ENCODE data around the gene FLVCR1. TPM values are rescaled to one million over a fixed set of nuclear protein-coding genes. Genes with fewer than 3 reads are reported as not detected.
"Not testable (repeated sequence)": the region's sequence is repeated elsewhere in the genome, so short reads cannot be mapped to it uniquely, and the experiment has no call there.

Gene FLVCR1
- total RNA-seq, 1 experiment from 2014 or later, result 30.8 TPM

GRCh38 chr1:212827171-212827776 is 30.8 kb upstream of the FLVCR1 start:
- intact Hi-C loops (cut with micrococcal nuclease; ENCODE audit: unreplicated experiment), result no loop called here
- no TSS peak for BruUV-seq (replicated peaks)
- CTCF ChIA-PET, result interaction anchor here (0.6 to 1.1 kb wide), 3 partner anchors 9 to 31 kb away, joined by 3 to 7 read pairs (median 4); partner anchors contain the start of gene FLVCR1
- H3K36me3 Mint-ChIP-seq (ENCODE audit: insufficient read depth, unreplicated experiment), result peaks cover 12% of the 10 kb centered on the region
- H3K9me3 ChIP-seq, result peaks cover 26% of the 10 kb centered on the region
- no peaks in the 10 kb centered on the region for H3K27me3 Mint-ChIP-seq (ENCODE audit: insufficient read depth, unreplicated experiment)
- no peak for DNase-seq
- peaks cover 25% of the 10 kb centered on the region for H3K4me1 ChIP-seq
- H3K4me3 ChIP-seq (ENCODE audit: low read depth, low read length), result no peak overlapping the region
- H3K9me3 Mint-ChIP-seq (ENCODE audit: unreplicated experiment), result peaks cover 24% of the 10 kb centered on the region
- TF ChIP-seq CTCF (IDR thresholded peaks at IDR 0.05; ENCODE audit: insufficient read depth in 1 of 2, low read depth in 1 of 2, low read length in 1 of 2, severe bottlenecking in 1 of 2, unreplicated experiment in 1 of 2), result no peak
- peak overlapping the region; percentile 58 for H3K4me3 Mint-ChIP-seq (ENCODE audit: unreplicated experiment)
- no peaks in the 10 kb centered on the region for H3K27me3 ChIP-seq (replicated peaks; ENCODE audit: control insufficient read depth, insufficient read depth, low read length)
- POLR2A ChIA-PET, result interaction anchor here (1.1 to 1.9 kb wide), 3 partner anchors 12 to 35 kb away, joined by 4 to 22 read pairs (median 10); partner anchors contain the start of genes FLVCR1, NSL1 and TATDN3
- H3K4me1 Mint-ChIP-seq (ENCODE audit: low read depth, unreplicated experiment), result peaks cover 15% of the 10 kb centered on the region
- peak overlapping the region; percentile 79 for H3K27ac Mint-ChIP-seq (ENCODE audit: unreplicated experiment)
- H3K36me3 ChIP-seq (ENCODE audit: control insufficient read depth, insufficient read depth, low read length), result no peaks in the 10 kb centered on the region

GRCh38 chr1:212827831-212828278 is 30.2 kb upstream of the FLVCR1 start:
- Histone ChIP-seq H3K27me3 (replicated peaks; ENCODE audit: control insufficient read depth, insufficient read depth, low read length) (no peaks in the 10 kb centered on the region), H3K4me1 (peaks cover 30% of the 10 kb centered on the region), H3K9me3 (peaks cover 26% of the 10 kb centered on the region), H3K4me3 (ENCODE audit: low read depth, low read length) (no peak overlapping the region), H3K36me3 (ENCODE audit: control insufficient read depth, insufficient read depth, low read length) (no peaks in the 10 kb centered on the region)
- peaks cover 20% of the 10 kb centered on the region for H3K4me1 Mint-ChIP-seq (ENCODE audit: low read depth, unreplicated experiment)
- H3K4me3 Mint-ChIP-seq (ENCODE audit: unreplicated experiment), result peak overlapping the region; percentile 58
- no peaks in the 10 kb centered on the region for H3K27me3 Mint-ChIP-seq (ENCODE audit: insufficient read depth, unreplicated experiment)
- ChIA-PET POLR2A (interaction anchor here (1.1 to 1.9 kb wide), 3 partner anchors 13 to 36 kb away, joined by 4 to 22 read pairs (median 10); partner anchors contain the start of genes FLVCR1, NSL1 and TATDN3), CTCF (interaction anchor here (0.6 to 1.1 kb wide), 3 partner anchors 10 to 30 kb away, joined by 3 to 7 read pairs (median 4); partner anchors contain the start of gene FLVCR1)
- peaks cover 12% of the 10 kb centered on the region for H3K36me3 Mint-ChIP-seq (ENCODE audit: insufficient read depth, unreplicated experiment)
- BruUV-seq (replicated peaks), result no TSS peak
- H3K9me3 Mint-ChIP-seq (ENCODE audit: unreplicated experiment), result peaks cover 24% of the 10 kb centered on the region
- H3K27ac Mint-ChIP-seq (ENCODE audit: unreplicated experiment), result peak overlapping the region; percentile 79
- no peak for TF ChIP-seq CTCF (IDR thresholded peaks at IDR 0.05; ENCODE audit: insufficient read depth in 1 of 2, low read depth in 1 of 2, low read length in 1 of 2, severe bottlenecking in 1 of 2, unreplicated experiment in 1 of 2)
- DNase-seq, result peak; percentile 65 to 90
- intact Hi-C loops (cut with micrococcal nuclease; ENCODE audit: unreplicated experiment), result loop anchor here (2.0 kb wide), 1 partner anchor 29 kb away; no protein-coding TSS in a partner anchor

- Mint-ChIP-seq H3K27ac (ENCODE audit: unreplicated experiment) (peak overlapping the region; percentile 79), H3K4me1 (ENCODE audit: low read depth, unreplicated experiment) (peaks cover 26% of the 10 kb centered on the region), H3K9me3 (ENCODE audit: unreplicated experiment) (peaks cover 24% of the 10 kb centered on the region), H3K4me3 (ENCODE audit: unreplicated experiment) (no peak overlapping the region), H3K36me3 (ENCODE audit: insufficient read depth, unreplicated experiment) (peaks cover 12% of the 10 kb centered on the region), H3K27me3 (ENCODE audit: insufficient read depth, unreplicated experiment) (no peaks in the 10 kb centered on the region)
- Histone ChIP-seq H3K9me3 (peaks cover 26% of the 10 kb centered on the region), H3K4me1 (peaks cover 35% of the 10 kb centered on the region), H3K27me3 (replicated peaks; ENCODE audit: control insufficient read depth, insufficient read depth, low read length) (no peaks in the 10 kb centered on the region), H3K4me3 (ENCODE audit: low read depth, low read length) (no peak overlapping the region), H3K36me3 (ENCODE audit: control insufficient read depth, insufficient read depth, low read length) (no peaks in the 10 kb centered on the region)
- no peak for TF ChIP-seq CTCF (IDR thresholded peaks at IDR 0.05; ENCODE audit: insufficient read depth in 1 of 2, low read depth in 1 of 2, low read length in 1 of 2, severe bottlenecking in 1 of 2, unreplicated experiment in 1 of 2)
- CTCF ChIA-PET, result interaction anchor here (1.1 kb wide), 2 partner anchors 13 to 29 kb away, joined by 4 to 7 read pairs; partner anchors contain the start of gene FLVCR1
- intact Hi-C loops (cut with micrococcal nuclease; ENCODE audit: unreplicated experiment), result loop anchor here (2.0 kb wide), 1 partner anchor 28 kb away; no protein-coding TSS in a partner anchor
- BruUV-seq (replicated peaks), result no TSS peak
- POLR2A ChIA-PET, result interaction anchor here (1.1 to 1.9 kb wide), 3 partner anchors 13 to 36 kb away, joined by 4 to 22 read pairs (median 10); partner anchors contain the start of genes FLVCR1, NSL1 and TATDN3
- no peak for DNase-seq
These were observed 29.7 kb upstream of the FLVCR1 start for GRCh38 chr1:212828395-212828794.

- H3K4me3 Mint-ChIP-seq (ENCODE audit: unreplicated experiment); H3K9me3 Mint-ChIP-seq (ENCODE audit: unreplicated experiment); H3K9me3 ChIP-seq; H3K4me3 ChIP-seq (ENCODE audit: low read depth, low read length); H3K36me3 Mint-ChIP-seq (ENCODE audit: insufficient read depth, unreplicated experiment); H3K27me3 Mint-ChIP-seq (ENCODE audit: insufficient read depth, unreplicated experiment); H3K36me3 ChIP-seq (ENCODE audit: control insufficient read depth, insufficient read depth, low read length); BruUV-seq (replicated peaks); H3K27me3 ChIP-seq (replicated peaks; ENCODE audit: control insufficient read depth, insufficient read depth, low read length); intact Hi-C loops (cut with micrococcal nuclease; ENCODE audit: unreplicated experiment): not testable (repeated sequence)
- H3K4me1 Mint-ChIP-seq (ENCODE audit: low read depth, unreplicated experiment), result peaks cover 21% of the 10 kb centered on the region
- peaks cover 28% of the 10 kb centered on the region for H3K4me1 ChIP-seq
- POLR2A ChIA-PET, result interaction anchor here (0.6 to 1.2 kb wide), 2 partner anchors 24 to 25 kb away, joined by 3 to 4 read pairs; partner anchors contain the start of gene FLVCR1
- CTCF ChIA-PET, result interaction anchor here (0.8 to 1.2 kb wide), 2 partner anchors 19 to 25 kb away, joined by 3 to 4 read pairs; partner anchors contain the start of gene FLVCR1
- peak; percentile 24 to 59 for DNase-seq
- H3K27ac Mint-ChIP-seq (ENCODE audit: unreplicated experiment), result peak overlapping the region; percentile 45
These were observed 24.6 kb upstream of the FLVCR1 start for GRCh38 chr1:212833211-212834207.
